Choroid plexus epithelial cell (primary cell): ENCODE data around the gene TOX3.

Experiments
- DNase-seq: peaks from one replicate; pipeline ENCODE4 v3.0.0-alpha.2; 2010; ENCODE audit warnings: low read depth
- H3K4me3 ChIP-seq: 2 replicates; pipeline ENCODE4 v1.5.1; 2011; ENCODE audit warnings: low read depth, mild to moderate bottlenecking, control low read depth, low read length, moderate library complexity
- TF ChIP-seq, protein P1 (sequence below): conservative IDR thresholded peaks from 2 replicates; pipeline ENCODE4 v1.5.1; 2011; ENCODE audit warnings: low read depth, mild to moderate bottlenecking, control low read depth, inconsistent platforms, low read length, moderate library complexity

TOX3 gene

DNA sequence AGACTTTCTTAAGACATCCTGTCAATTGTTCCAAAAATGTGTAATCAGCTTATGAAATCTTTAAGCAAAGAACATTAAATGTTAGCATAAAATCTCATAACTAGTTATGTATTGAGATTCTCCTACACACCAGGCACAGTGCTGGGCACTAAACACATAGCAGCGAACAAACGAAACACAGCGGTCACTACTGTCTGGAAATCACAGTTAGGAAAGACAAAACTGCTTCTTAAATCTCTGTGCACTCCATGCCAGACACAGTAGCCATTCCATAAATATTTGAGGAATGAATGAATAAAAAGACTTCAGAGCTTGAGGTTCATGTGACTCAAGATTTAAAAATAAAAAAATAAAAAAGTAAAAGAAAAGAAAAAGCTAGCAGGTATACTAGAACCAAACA is 20.1 kb downstream of the TOX3 start:
- DNase-seq = no peak
- TF ChIP-seq, protein P1, sequence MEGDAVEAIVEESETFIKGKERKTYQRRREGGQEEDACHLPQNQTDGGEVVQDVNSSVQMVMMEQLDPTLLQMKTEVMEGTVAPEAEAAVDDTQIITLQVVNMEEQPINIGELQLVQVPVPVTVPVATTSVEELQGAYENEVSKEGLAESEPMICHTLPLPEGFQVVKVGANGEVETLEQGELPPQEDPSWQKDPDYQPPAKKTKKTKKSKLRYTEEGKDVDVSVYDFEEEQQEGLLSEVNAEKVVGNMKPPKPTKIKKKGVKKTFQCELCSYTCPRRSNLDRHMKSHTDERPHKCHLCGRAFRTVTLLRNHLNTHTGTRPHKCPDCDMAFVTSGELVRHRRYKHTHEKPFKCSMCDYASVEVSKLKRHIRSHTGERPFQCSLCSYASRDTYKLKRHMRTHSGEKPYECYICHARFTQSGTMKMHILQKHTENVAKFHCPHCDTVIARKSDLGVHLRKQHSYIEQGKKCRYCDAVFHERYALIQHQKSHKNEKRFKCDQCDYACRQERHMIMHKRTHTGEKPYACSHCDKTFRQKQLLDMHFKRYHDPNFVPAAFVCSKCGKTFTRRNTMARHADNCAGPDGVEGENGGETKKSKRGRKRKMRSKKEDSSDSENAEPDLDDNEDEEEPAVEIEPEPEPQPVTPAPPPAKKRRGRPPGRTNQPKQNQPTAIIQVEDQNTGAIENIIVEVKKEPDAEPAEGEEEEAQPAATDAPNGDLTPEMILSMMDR = no peak
- no peak overlapping the region for H3K4me3 ChIP-seq

DNA sequence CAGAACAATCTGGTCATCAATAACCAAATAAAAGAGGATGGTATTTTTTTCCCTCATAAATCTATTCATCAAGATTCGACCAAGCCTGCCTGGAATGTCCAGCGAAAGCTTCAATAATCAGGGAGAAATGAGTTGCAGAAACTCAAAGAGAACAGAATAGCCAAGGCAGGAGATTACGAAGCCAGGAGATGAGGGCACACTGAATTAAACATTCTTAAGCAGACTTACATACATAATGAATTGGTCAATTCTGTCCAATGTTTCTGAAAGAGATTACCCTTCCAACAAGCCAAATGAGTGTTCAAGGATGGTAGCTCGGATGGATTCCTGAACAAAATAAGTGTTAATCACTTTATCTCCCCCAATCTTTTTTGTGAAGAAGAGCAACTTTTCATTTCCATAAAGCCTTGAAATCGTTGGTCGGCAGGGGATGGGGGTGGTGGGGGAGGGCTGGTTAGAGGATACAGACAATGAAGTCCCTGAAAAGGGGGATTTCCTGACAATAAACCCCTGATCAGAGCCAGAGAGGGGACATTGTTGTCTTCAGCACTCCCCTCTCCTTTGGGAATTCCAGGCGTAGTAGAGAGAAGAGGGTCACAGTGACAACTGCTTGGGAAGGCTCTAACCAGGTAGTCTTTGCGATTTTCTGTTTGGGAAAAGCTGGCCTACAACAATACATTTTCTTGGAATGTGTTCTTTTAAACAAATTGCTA is 20.7 kb downstream of the TOX3 start:
- H3K4me3 ChIP-seq = no peak overlapping the region
- TF ChIP-seq, protein P1 = no peak
- DNase-seq = no peak

DNA sequence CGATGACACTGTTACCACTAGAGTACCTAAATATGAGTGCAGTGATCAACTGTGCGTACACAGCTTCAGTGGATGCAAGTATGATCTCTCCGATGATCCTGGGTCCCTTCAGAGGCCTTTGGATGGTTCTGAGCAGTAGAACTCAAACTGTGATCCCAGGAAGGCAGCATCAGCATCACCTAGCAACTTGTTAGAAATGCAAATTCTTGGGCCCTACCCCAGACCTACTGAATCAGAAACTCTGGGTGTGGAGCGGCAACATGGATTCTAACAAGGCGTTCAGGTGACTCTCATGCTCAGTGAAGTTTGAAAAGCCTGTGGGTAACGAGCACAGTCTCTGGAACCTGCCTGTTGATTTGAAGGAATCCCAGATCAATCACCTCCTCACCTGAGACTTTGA is 25.4 kb downstream of the TOX3 start:
- DNase-seq = no peak
- TF ChIP-seq, protein P1 = no peak
- H3K4me3 ChIP-seq = no peak overlapping the region

DNA sequence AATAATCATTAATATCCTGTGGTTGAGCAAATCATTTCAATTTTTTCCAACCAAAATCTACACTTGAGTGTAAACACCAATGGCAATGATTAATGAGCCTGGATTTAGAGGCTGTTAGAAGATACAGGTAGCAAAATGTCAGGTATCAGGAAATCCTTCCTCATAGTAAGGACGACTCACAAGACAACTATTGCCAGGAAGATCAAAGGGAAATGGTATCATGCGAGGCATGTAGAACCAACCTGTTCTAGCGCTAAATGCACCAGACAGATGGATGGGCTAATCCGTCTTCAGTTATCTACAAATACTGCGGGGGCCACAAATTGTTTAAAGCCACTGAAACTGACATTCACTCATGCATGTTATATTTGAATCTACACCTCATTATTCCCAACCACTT is 28.1 kb downstream of the TOX3 start:
- TF ChIP-seq, protein P1 = no peak
- DNase-seq = no peak

DNA sequence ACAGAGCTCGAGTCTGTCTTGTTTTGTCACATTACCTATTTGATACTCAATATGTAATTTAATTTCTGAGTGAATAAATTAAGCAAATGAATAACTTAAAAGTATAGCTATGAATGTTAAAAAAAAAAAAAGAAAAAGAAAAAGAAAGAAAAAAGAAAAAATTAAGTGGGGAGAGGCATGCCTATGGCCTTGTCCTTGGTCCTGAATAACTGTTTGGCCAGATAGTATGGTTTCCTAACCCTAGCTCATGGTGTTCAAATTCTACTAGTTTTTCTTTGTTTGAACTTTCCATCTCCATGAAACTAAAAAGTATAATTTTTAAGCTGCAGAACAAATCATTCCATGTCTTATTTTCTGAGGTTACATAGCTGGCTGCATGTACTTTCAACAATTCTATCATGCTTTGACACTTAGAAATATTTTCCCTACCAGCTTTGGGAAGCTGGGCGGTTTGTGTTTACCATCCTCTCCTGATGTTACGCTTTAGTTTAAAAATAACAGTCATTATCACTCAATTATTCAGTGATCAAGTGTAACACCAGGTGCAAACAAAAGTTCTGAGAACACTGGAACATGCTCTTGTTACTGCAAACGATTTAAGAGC is 31.8 kb downstream of the TOX3 start:
- DNase-seq = no peak
- no peak overlapping the region for H3K4me3 ChIP-seq
- TF ChIP-seq, protein P1 = no peak

More for the DNA sequence above, 28.1 kb downstream of the TOX3 start:
- H3K4me3 ChIP-seq = no peak overlapping the region

DNA sequence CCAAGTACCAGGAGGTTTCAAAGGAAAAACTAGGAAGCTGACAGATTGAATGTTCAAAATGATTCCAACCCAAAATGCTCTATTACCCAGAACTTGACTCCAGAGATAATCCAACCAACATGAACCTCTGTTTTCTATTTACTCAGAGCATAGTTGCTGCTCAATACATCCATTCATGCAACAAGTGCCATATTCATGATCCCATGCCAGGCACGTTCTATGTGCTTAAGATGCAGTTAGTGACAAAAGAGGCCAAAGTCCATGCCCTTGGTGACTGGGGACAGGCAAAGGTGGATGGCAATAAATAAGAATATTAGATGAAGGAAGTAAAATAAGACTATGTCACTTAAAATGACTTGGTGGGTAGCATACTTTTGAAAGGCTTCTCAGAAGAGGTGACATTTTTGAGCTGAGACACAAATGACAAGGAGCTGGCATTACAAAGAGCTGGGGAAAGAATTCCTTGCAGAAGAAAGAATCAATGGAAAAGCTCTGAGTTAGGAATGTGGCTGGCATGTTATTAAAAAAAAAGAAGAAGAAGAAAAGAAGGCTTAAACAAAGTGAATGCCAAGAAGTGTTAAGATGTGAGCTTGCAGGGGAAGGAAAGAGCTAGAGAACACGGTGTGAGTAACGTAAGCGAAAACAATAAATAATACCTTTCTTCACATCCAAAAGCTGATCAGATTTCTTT is 34.5 kb downstream of the TOX3 start:
- DNase-seq = no peak
- no peak overlapping the region for H3K4me3 ChIP-seq
- TF ChIP-seq, protein P1 = no peak
